Stimulated activated CD4-positive, alpha-beta T cell treated with anti-CD3 and anti-CD28 coated beads, Interleukin-2, amount 100 ng/mL, for 24 hours (primary cell): ENCODE data around the gene OR9G4.

Experiments
- DNase-seq, 2 donors: peaks; one replicate each; pipeline ENCODE4 v3.0.0-alpha.2; 2020

Gene OR9G4

GRCh38 chr11:56748597-56748996 is at the start of gene OR9G4:
TSS of gene OR9G4 (minus strand) at chr11:56748697. CDS start at chr11:56743766, 4,931 bp downstream.
- DNase-seq = no peak

GRCh38 chr11:56783448-56784041 is 35.0 kb upstream of the OR9G4 start:
- no peak for DNase-seq

- DNase-seq = no peak
Observed at GRCh38 chr11:56782167-56782847, 33.8 kb upstream of the OR9G4 start.

- no peak for DNase-seq
Observed at GRCh38 chr11:56776809-56777208, 28.3 kb upstream of the OR9G4 start.

- DNase-seq = no peak
Observed at GRCh38 chr11:56764976-56765375, 16.5 kb upstream of the OR9G4 start.

GRCh38 chr11:56751480-56751879 is 3.0 kb upstream of the OR9G4 start:
- no peak for DNase-seq

- no peak for DNase-seq
Observed at GRCh38 chr11:56750190-56750589, 1.7 kb upstream of the OR9G4 start.

- no peak for DNase-seq
Observed at GRCh38 chr11:56740886-56741285, 7.6 kb downstream of the OR9G4 start.

GRCh38 chr11:56740107-56740506 is 8.4 kb downstream of the OR9G4 start:
- DNase-seq = no peak

GRCh38 chr11:56720513-56720912 is 28.0 kb downstream of the OR9G4 start:
- no peak for DNase-seq

- no peak for DNase-seq
Observed at GRCh38 chr11:56716379-56716854, 32.1 kb downstream of the OR9G4 start.

- no peak for DNase-seq
Observed at GRCh38 chr11:56714206-56714605, 34.3 kb downstream of the OR9G4 start.

- no peak for DNase-seq
Observed at GRCh38 chr11:56706486-56706885, 42.0 kb downstream of the OR9G4 start.

- no peak for DNase-seq
Observed at GRCh38 chr11:56705784-56706396, 42.6 kb downstream of the OR9G4 start.

- no peak for DNase-seq
Observed at GRCh38 chr11:56700914-56701485, 47.5 kb downstream of the OR9G4 start.

GRCh38 chr11:56700242-56700913 is 48.1 kb downstream of the OR9G4 start:
- no peak for DNase-seq

- no peak for DNase-seq
Observed at GRCh38 chr11:56698795-56699194, 49.7 kb downstream of the OR9G4 start, which contains the start of gene OR9G1. TSS of gene OR9G1 (plus strand) at chr11:56699095. CDS start at chr11:56700388, 1,293 bp downstream.

- no peak for DNase-seq
Observed at GRCh38 chr11:56693428-56693827, 55.1 kb downstream of the OR9G4 start.
